ENCODE measurements around the gene SEC61A2. TPM values are rescaled to one million over a fixed set of nuclear protein-coding genes. Genes with fewer than 3 reads are reported as not detected.
"Not testable (repeated sequence)": the region's sequence is repeated elsewhere in the genome, so short reads cannot be mapped to it uniquely, and the experiment has no call there.

The SEC61A2 gene
- total and polyA plus RNA-seq, 4 donors = 3.8 to 8.8 (median 6.2) TPM

DNA sequence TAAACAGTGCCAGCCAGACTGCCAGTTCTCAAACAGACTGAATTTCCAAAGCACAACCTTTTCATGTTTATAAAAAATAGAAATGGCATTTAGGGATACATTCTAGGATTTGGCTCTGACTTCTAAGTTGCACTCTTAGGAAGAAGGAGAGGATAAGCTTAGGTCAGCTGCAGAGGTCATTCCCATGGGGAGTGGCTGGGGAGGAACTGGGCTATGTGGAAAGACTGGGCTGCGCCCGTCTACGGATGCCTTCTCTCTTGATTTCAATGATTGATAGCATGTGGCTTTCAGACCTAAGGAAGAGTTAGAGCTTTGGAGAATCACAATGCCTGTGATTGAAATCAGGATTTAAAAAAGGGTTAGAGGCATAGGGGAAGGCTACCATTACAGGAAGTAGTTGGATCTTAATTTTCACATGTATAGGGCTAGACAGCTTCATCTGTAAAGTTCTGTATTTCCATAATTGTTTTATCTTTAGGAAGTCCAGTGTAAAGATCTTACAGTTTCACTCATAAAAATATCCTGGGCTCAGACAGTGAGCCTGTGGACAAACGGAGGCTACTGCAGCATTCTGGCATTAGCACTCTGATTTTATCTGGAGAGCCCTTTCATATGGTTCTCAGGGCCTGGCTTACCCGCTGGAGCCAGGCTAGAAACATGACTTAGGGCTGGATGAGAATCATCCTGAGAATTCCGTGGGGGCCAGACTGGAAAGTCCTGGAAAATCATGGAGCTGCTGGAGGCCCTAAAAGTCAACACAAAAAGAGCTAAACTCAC lies 36.7 kb downstream of the SEC61A2 start:
- H3K36me3 ChIP-seq (ENCODE audit: control insufficient read depth in 4 of 4, insufficient read depth in 3 of 4, low read depth in 1 of 4, low read length in 3 of 4) = peaks cover 16 to 45% (median 38%) of the 10 kb centered on the region in 4 donors

DNA sequence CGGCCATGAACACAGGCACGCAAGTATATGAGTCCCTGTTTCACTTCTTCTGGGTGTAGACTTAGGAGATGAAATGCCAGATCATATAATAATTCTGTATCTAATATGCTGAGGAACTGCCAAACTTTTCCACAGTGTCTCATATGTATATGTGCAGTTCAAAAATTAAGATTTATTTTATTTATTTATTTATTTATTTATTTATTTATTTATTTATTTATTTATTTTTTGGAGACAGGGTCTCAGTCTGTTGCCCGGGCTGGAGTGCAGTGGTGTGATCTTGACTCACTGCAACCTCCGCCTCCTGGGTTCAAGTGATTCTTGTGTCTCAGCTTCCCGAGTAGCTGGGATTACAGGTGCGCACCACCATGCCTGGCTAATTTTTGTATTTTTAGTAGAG lies 42.0 kb downstream of the SEC61A2 start:
- H3K9ac ChIP-seq (ENCODE audit: low read depth in 1 of 2, low read length in 2 of 2); H3K4me1 ChIP-seq (ENCODE audit: control insufficient read depth in 4 of 4, insufficient read depth in 4 of 4, low read length in 3 of 4); H3K4me3 ChIP-seq (ENCODE audit: low read depth in 1 of 3, low read length in 3 of 3); H3K27ac ChIP-seq (ENCODE audit: low read depth in 1 of 2, low read length in 2 of 2); H3K9me3 ChIP-seq (ENCODE audit: control insufficient read depth in 4 of 4, low read length in 3 of 4); H3K27me3 ChIP-seq (ENCODE audit: control insufficient read depth in 4 of 4, insufficient read depth in 4 of 4, low read length in 3 of 4); DNase-seq (ENCODE audit: low spot score): not testable (repeated sequence)
- WGBS = 98% methylated on average over 6 of the region's 6 CpGs
- H3K36me3 ChIP-seq (ENCODE audit: control insufficient read depth in 4 of 4, insufficient read depth in 3 of 4, low read depth in 1 of 4, low read length in 3 of 4) = peaks cover 20 to 65% (median 49%) of the 10 kb centered on the region in 4 donors

More for the DNA sequence above, 36.7 kb downstream of the SEC61A2 start:
- no peak overlapping the region for H3K4me3 ChIP-seq (ENCODE audit: low read depth in 1 of 3, low read length in 3 of 3)
- no peaks in the 10 kb centered on the region for H3K27me3 ChIP-seq (ENCODE audit: control insufficient read depth in 4 of 4, insufficient read depth in 4 of 4, low read length in 3 of 4)
- WGBS = 67% methylated on average over 6 of the region's 6 CpGs
- H3K9ac ChIP-seq (ENCODE audit: low read depth in 1 of 2, low read length in 2 of 2) = no peak overlapping the region
- H3K27ac ChIP-seq (ENCODE audit: low read depth in 1 of 2, low read length in 2 of 2) = no peak overlapping the region
- peaks cover 1 to 28% (median 25%) of the 10 kb centered on the region in 4 donors for H3K4me1 ChIP-seq (ENCODE audit: control insufficient read depth in 4 of 4, insufficient read depth in 4 of 4, low read length in 3 of 4)
- TF ChIP-seq NR2F2 (IDR thresholded peaks at IDR 0.05) (no peak), FOXA2 (IDR thresholded peaks at IDR 0.05) (no peak), HNF4A (conservative IDR thresholded peaks at IDR 0.05) (no peak), RAD21 (IDR thresholded peaks at IDR 0.05) (no peak), TAF1 (conservative IDR thresholded peaks at IDR 0.05) (no peak), GABPA (IDR thresholded peaks at IDR 0.05 in 1 of 2, conservative IDR thresholded peaks at IDR 0.05 in 1 of 2) (no peak)
- TF ChIP-seq, protein P1, sequence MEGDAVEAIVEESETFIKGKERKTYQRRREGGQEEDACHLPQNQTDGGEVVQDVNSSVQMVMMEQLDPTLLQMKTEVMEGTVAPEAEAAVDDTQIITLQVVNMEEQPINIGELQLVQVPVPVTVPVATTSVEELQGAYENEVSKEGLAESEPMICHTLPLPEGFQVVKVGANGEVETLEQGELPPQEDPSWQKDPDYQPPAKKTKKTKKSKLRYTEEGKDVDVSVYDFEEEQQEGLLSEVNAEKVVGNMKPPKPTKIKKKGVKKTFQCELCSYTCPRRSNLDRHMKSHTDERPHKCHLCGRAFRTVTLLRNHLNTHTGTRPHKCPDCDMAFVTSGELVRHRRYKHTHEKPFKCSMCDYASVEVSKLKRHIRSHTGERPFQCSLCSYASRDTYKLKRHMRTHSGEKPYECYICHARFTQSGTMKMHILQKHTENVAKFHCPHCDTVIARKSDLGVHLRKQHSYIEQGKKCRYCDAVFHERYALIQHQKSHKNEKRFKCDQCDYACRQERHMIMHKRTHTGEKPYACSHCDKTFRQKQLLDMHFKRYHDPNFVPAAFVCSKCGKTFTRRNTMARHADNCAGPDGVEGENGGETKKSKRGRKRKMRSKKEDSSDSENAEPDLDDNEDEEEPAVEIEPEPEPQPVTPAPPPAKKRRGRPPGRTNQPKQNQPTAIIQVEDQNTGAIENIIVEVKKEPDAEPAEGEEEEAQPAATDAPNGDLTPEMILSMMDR (IDR thresholded peaks at IDR 0.05; ENCODE audit: low read depth, low read length, missing input control) = no peak
- H3K9me3 ChIP-seq (ENCODE audit: control insufficient read depth in 4 of 4, low read length in 3 of 4) = no peaks in the 10 kb centered on the region
- DNase-seq (ENCODE audit: low spot score) = no peak

DNA sequence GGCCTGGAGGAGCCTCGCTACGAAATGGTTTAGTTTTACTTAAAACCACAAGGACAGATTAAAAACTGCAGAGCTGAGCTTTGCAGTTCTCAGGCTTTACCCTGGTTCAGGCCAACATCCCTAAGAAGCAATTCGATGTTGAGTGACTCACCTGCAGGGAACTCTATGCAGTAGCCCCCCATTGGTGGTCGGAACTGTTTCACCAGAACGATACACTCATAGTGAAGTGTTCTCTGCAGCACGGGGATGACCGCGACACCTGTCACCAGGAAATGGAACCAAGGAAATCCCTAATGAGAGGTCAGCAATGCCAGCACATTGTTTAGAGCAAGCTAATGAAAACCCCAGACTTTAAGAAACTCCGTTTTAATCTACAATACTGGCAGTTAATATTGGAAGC lies 48.2 kb downstream of the SEC61A2 start:
- no peak overlapping the region for H3K4me3 ChIP-seq (ENCODE audit: low read depth in 1 of 3, low read length in 3 of 3)
- H3K27ac ChIP-seq (ENCODE audit: low read depth in 1 of 2, low read length in 2 of 2) = no peak overlapping the region
- peaks cover 5 to 50% (median 39%) of the 10 kb centered on the region in 4 donors for H3K36me3 ChIP-seq (ENCODE audit: control insufficient read depth in 4 of 4, insufficient read depth in 3 of 4, low read depth in 1 of 4, low read length in 3 of 4)
- no peaks in the 10 kb centered on the region for H3K9me3 ChIP-seq (ENCODE audit: control insufficient read depth in 4 of 4, low read length in 3 of 4)
- DNase-seq (ENCODE audit: low spot score) = no peak
- H3K27me3 ChIP-seq (ENCODE audit: control insufficient read depth in 4 of 4, insufficient read depth in 4 of 4, low read length in 3 of 4) = no peaks in the 10 kb centered on the region
- WGBS = 94% methylated on average over 9 of the region's 9 CpGs
- H3K4me1 ChIP-seq (ENCODE audit: control insufficient read depth in 4 of 4, insufficient read depth in 4 of 4, low read length in 3 of 4) = no peaks in the 10 kb centered on the region
- H3K9ac ChIP-seq (ENCODE audit: low read depth in 1 of 2, low read length in 2 of 2) = no peak overlapping the region
- TF ChIP-seq HNF4A (conservative IDR thresholded peaks at IDR 0.05) (no peak), YY1 (IDR thresholded peaks at IDR 0.05) (no peak), FOXA2 (IDR thresholded peaks at IDR 0.05) (no peak), RXRA (IDR thresholded peaks at IDR 0.05) (no peak), GABPA (IDR thresholded peaks at IDR 0.05 in 1 of 2, conservative IDR thresholded peaks at IDR 0.05 in 1 of 2) (no peak), EGR1 (IDR thresholded peaks at IDR 0.05; ENCODE audit: low read depth in 2 of 2) (no peak), JUND (IDR thresholded peaks at IDR 0.05) (no peak), SP1 (IDR thresholded peaks at IDR 0.05) (no peak)
- TF ChIP-seq, protein P2, sequence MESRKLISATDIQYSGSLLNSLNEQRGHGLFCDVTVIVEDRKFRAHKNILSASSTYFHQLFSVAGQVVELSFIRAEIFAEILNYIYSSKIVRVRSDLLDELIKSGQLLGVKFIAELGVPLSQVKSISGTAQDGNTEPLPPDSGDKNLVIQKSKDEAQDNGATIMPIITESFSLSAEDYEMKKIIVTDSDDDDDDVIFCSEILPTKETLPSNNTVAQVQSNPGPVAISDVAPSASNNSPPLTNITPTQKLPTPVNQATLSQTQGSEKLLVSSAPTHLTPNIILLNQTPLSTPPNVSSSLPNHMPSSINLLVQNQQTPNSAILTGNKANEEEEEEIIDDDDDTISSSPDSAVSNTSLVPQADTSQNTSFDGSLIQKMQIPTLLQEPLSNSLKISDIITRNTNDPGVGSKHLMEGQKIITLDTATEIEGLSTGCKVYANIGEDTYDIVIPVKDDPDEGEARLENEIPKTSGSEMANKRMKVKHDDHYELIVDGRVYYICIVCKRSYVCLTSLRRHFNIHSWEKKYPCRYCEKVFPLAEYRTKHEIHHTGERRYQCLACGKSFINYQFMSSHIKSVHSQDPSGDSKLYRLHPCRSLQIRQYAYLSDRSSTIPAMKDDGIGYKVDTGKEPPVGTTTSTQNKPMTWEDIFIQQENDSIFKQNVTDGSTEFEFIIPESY (IDR thresholded peaks at IDR 0.05) = no peak
- TF ChIP-seq, protein P3, sequence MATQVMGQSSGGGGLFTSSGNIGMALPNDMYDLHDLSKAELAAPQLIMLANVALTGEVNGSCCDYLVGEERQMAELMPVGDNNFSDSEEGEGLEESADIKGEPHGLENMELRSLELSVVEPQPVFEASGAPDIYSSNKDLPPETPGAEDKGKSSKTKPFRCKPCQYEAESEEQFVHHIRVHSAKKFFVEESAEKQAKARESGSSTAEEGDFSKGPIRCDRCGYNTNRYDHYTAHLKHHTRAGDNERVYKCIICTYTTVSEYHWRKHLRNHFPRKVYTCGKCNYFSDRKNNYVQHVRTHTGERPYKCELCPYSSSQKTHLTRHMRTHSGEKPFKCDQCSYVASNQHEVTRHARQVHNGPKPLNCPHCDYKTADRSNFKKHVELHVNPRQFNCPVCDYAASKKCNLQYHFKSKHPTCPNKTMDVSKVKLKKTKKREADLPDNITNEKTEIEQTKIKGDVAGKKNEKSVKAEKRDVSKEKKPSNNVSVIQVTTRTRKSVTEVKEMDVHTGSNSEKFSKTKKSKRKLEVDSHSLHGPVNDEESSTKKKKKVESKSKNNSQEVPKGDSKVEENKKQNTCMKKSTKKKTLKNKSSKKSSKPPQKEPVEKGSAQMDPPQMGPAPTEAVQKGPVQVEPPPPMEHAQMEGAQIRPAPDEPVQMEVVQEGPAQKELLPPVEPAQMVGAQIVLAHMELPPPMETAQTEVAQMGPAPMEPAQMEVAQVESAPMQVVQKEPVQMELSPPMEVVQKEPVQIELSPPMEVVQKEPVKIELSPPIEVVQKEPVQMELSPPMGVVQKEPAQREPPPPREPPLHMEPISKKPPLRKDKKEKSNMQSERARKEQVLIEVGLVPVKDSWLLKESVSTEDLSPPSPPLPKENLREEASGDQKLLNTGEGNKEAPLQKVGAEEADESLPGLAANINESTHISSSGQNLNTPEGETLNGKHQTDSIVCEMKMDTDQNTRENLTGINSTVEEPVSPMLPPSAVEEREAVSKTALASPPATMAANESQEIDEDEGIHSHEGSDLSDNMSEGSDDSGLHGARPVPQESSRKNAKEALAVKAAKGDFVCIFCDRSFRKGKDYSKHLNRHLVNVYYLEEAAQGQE (IDR thresholded peaks at IDR 0.05) = no peak
- TF ChIP-seq, protein P1 (IDR thresholded peaks at IDR 0.05; ENCODE audit: low read depth, low read length, missing input control) = no peak
- TF ChIP-seq, protein P4, sequence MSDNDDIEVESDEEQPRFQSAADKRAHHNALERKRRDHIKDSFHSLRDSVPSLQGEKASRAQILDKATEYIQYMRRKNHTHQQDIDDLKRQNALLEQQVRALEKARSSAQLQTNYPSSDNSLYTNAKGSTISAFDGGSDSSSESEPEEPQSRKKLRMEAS (IDR thresholded peaks at IDR 0.05) = no peak
